ENCODE measurements around the gene FILIP1L.

GRCh38 chr3:100151024-100151707, 36.9 kb upstream of the FILIP1L start:
- no peak for TF ChIP-seq TOX (CRISPR knock-in tag; IDR thresholded peaks at IDR 0.05; ENCODE audit: borderline replicate concordance)
- no peak for TF ChIP-seq ZNF565 (CRISPR knock-in tag; conservative IDR thresholded peaks at IDR 0.05; ENCODE audit: low read depth)
- TF ChIP-seq ZFP3 (CRISPR knock-in tag; IDR thresholded peaks at IDR 0.05), result no peak
- no peak for TF ChIP-seq PPARA (CRISPR knock-in tag; IDR thresholded peaks at IDR 0.05; ENCODE audit: borderline replicate concordance)
- no peak for TF ChIP-seq CREB5 (CRISPR knock-in tag; IDR thresholded peaks at IDR 0.05; ENCODE audit: low read depth)
- no peak for TF ChIP-seq POU6F1 (CRISPR knock-in tag; IDR thresholded peaks at IDR 0.05; ENCODE audit: borderline replicate concordance, low read depth)
- TF ChIP-seq ZFP30 (CRISPR knock-in tag; IDR thresholded peaks at IDR 0.05), result no peak
